HCT116 (cell line): Measurements from ENCODE around the gene ID1. TPM values are rescaled to one million over a fixed set of nuclear protein-coding genes. Genes with fewer than 3 reads are reported as not detected.

Source experiments
- ATAC-seq: fragments of 200-7000 bp; cut with Tn5 transposase; 2 replicates; pipeline ENCODE4 v1.9.1; 2020; ENCODE audit warnings: mild to moderate bottlenecking, moderate library complexity
- BruUV-seq: library from RNA; stranded (reverse); fragments of 400-500 nt; replicated peaks from 2 replicates; lab custom pipeline; 2021; lab: Mats Ljungman, UMichigan
- CTCF ChIA-PET: fragments of 300-600 bp; sonication (Branson Sonifier 250); formaldehyde crosslinking; loops from one replicate; lab custom pipeline; 2021; ENCODE audit warnings: antibody characterized with exemption; lab: Charles Lee
- POLR2A ChIA-PET: fragments of 300-600, 350-600 bp; sonication (Branson Sonifier 250); formaldehyde crosslinking; loops from one replicate; lab custom pipeline; 2021; ENCODE audit warnings: antibody characterized with exemption; lab: Charles Lee
- RAD21 ChIA-PET, 2 experiments: fragments of 300-600 bp; sonication (Branson Sonifier 250); formaldehyde crosslinking; loops; one replicate each; lab custom pipeline; 2023; ENCODE audit warnings: low total read pairs in 2 of 2; ENCODE audit not compliant: uncharacterized antibody in 2 of 2, unreplicated experiment in 2 of 2, low non-redundant PET in 1 of 2; lab: Charles Lee
- DNase-seq: peaks from one replicate; pipeline ENCODE4 v3.0.0-alpha.2; 2010; ENCODE audit warnings: low read depth, low spot score
- H2AFZ ChIP-seq: fragments of 200-600 bp; shearing (Covaris generic), sonication (generic); 2 replicates; pipeline ENCODE4 v1.6.1; 2017; ENCODE audit warnings: low read depth, mixed run types, mixed read lengths, antibody characterized with exemption, low read length; ENCODE audit not compliant: poor library complexity, severe bottlenecking
- H3K27ac ChIP-seq: 2 replicates; pipeline ENCODE4 v1.5.1; 2012; ENCODE audit warnings: low read depth, low read length
- H3K27me3 ChIP-seq: fragments of 200-600 bp; sonication (generic); 2 replicates; pipeline ENCODE4 v1.6.1; 2016; ENCODE audit warnings: mixed run types, low read length, mixed read lengths; ENCODE audit not compliant: insufficient read depth
- H3K36me3 ChIP-seq, 2 experiments: fragments of 200-500 bp in 1 of 2; fragments of 200-600 bp in 1 of 2; sonication (Bioruptor generic) in 1 of 2; sonication (generic) in 1 of 2; 2 replicates each; pipeline versions ENCODE4 v1.5.1 to v1.6.1; 2014 to 2016; ENCODE audit warnings: low read length in 2 of 2, inconsistent platforms in 1 of 2, mixed read lengths in 1 of 2, mixed run types in 1 of 2; ENCODE audit not compliant: insufficient read depth in 2 of 2, control insufficient read depth in 1 of 2
- H3K4me1 ChIP-seq, 2 experiments: fragments of 200-600 bp in 1 of 2; sonication (generic) in 1 of 2; 2 replicates each; pipeline versions ENCODE4 v1.5.1 to v1.6.1; 2012 to 2017; ENCODE audit warnings: low read length in 2 of 2, inconsistent platforms in 1 of 2, mild to moderate bottlenecking in 1 of 2, mixed read lengths in 1 of 2, mixed run types in 1 of 2, moderate library complexity in 1 of 2; ENCODE audit not compliant: insufficient read depth in 2 of 2, control insufficient read depth in 1 of 2
- H3K4me2 ChIP-seq: fragments of 200-600 bp; sonication (generic); 2 replicates; pipeline ENCODE4 v1.6.1; 2017; ENCODE audit warnings: mixed run types, low read length, mixed read lengths
- H3K4me3 ChIP-seq, 2 experiments: fragments of 200-600 bp in 1 of 2; sonication (generic) in 1 of 2; replicated peaks in 1 of 2; 2 replicates each; pipeline ENCODE4 v1.5.1; 2011 to 2016; ENCODE audit warnings: low read length in 2 of 2, control low read depth in 1 of 2, low read depth in 1 of 2, mild to moderate bottlenecking in 1 of 2, mixed read lengths in 1 of 2, mixed run types in 1 of 2
- H3K79me2 ChIP-seq: fragments of 200-600 bp; sonication (generic); 2 replicates; pipeline ENCODE4 v1.6.1; 2017; ENCODE audit warnings: mild to moderate bottlenecking, mixed run types, low read length, moderate library complexity, mixed read lengths; ENCODE audit not compliant: insufficient read depth
- H3K9ac ChIP-seq: fragments of 200-600 bp; sonication (generic); 2 replicates; pipeline ENCODE4 v1.6.1; 2016; ENCODE audit warnings: low read length, mixed read lengths
- H3K9me2 ChIP-seq: fragments of 200-600 bp; sonication (generic), shearing (Covaris generic); 2 replicates; pipeline ENCODE4 v1.6.1; 2017; ENCODE audit warnings: mixed run types, mild to moderate bottlenecking, moderate library complexity; ENCODE audit not compliant: insufficient read depth
- H3K9me3 ChIP-seq, 2 experiments: fragments of 200-500 bp in 1 of 2; fragments of 200-600 bp in 1 of 2; sonication (Bioruptor generic) in 1 of 2; sonication (generic) in 1 of 2; 2 replicates each; pipeline ENCODE4 v1.6.1; 2014 to 2017; ENCODE audit warnings: low read length in 2 of 2, mixed read lengths in 2 of 2, inconsistent platforms in 1 of 2, low read depth in 1 of 2, mild to moderate bottlenecking in 1 of 2, mixed run types in 1 of 2, moderate library complexity in 1 of 2; ENCODE audit not compliant: control insufficient read depth in 1 of 2, insufficient read depth in 1 of 2
- H4K20me1 ChIP-seq: fragments of 200-600 bp; sonication (generic), shearing (Covaris generic); 2 replicates; pipeline ENCODE4 v1.6.1; 2017; ENCODE audit warnings: mixed run types, mild to moderate bottlenecking, moderate library complexity; ENCODE audit not compliant: insufficient read depth
- FOSL1 ChIP-seq: IDR thresholded peaks from 2 replicates; pipeline ENCODE4 v1.6.1; 2012; ENCODE audit warnings: low read depth
- POLR2AphosphoS5 ChIP-seq: IDR thresholded peaks from 2 replicates; pipeline ENCODE4 v1.6.1; 2011; ENCODE audit warnings: mild to moderate bottlenecking, low read depth, low read length, moderate library complexity
- RAD21 ChIP-seq: IDR thresholded peaks from 2 replicates; pipeline ENCODE4 v1.6.1; 2012; ENCODE audit warnings: low read depth, mild to moderate bottlenecking
- intact Hi-C: fragments of 100-400 bp; cut with micrococcal nuclease; formaldehyde crosslinking; loops from 2 replicates; pipeline ENCODE4 v1.10.0; 2022
- microRNA-seq: library from miRNA; unstranded; fragments of <30 nt; microRNA quantifications from one replicate; pipeline ENCODE4, GENCODE V29; 2016; ENCODE audit warnings: borderline number of aligned reads
- total RNA-seq: library from RNA; stranded (reverse); gene quantifications from one replicate; pipeline ENCODE4 v1.2.1, GENCODE V29; 2021; ENCODE audit not compliant: unreplicated experiment

The ID1 gene
- total RNA-seq, 1 experiment from 2014 or later: 811 TPM

DNA sequence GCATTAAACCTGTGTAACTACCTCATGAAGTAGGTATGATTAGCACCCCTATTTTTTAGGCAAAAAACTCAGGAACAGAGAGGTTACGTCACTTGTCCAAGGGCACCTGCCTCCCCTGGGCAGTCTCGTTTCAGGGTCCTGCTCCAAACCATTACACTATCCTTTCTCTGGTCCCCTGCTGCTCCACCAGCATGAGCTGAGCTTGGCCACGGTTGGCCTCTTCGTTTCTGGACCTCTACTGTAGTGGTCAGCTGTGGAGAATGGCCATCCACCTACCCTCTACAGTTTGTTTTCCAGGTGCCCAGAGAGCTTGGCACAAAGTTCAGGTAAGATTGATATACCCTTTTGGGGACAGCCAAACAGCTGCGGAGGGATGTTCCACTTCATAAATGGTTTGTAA, 49.4 kb downstream of the ID1 start:
- ChIA-PET CTCF (no interaction called here), RAD21 (interaction anchor here (0.6 to 0.8 kb wide), 2 partner anchors 10 to 38 kb away, joined by 3 to 5 read pairs; no protein-coding TSS in a partner anchor), POLR2A (no interaction called here)
- Histone ChIP-seq H2AFZ (no peak overlapping the region), H3K9me2 (no peaks in the 10 kb centered on the region), H3K4me2 (no peak overlapping the region), H3K27me3 (no peaks in the 10 kb centered on the region), H3K27ac (no peak overlapping the region), H3K79me2 (no peaks in the 10 kb centered on the region), H3K9ac (no peak overlapping the region), H3K9me3 (no peaks in the 10 kb centered on the region), H3K4me1 (peaks cover 0 to 2% of the 10 kb centered on the region in 2 experiments; a peak in 1 of 4 replicates), H3K36me3 (no peaks in the 10 kb centered on the region; a peak in 1 of 4 replicates), H3K4me3 (no peak overlapping the region), H4K20me1 (no peaks in the 10 kb centered on the region)
- ATAC-seq: no peak
- no peak for DNase-seq
- TF ChIP-seq POLR2AphosphoS5 (no peak), RAD21 (no peak), FOSL1 (no peak)
- BruUV-seq: no TSS peak
- intact Hi-C loops: no loop called here

Small RNA genes within 50 kb of the gene (microRNA-seq; reads per million reads assigned to microRNA genes)
- 4.0 reads per million, percentile 4 among the genes with 10 or more reads in this experiment for gene MIR3193

Other genes with a start within 250 kb of the ID1 start
- not detected for gene DEFB118, start 236.7 kb upstream of the ID1 start, total RNA-seq
- gene DEFB119, start 214.7 kb upstream of the ID1 start, total RNA-seq: not detected
- not detected for gene DEFB121, start 199.1 kb upstream of the ID1 start, total RNA-seq
- gene DEFB123, start 164.7 kb upstream of the ID1 start, total RNA-seq: not detected
- gene DEFB124, start 130.2 kb upstream of the ID1 start, total RNA-seq: not detected
- not detected for gene REM1, start 130.0 kb upstream of the ID1 start, total RNA-seq
- gene HM13, start 90.8 kb upstream of the ID1 start, total RNA-seq: 183 TPM
- gene COX4I2, start 32.6 kb downstream of the ID1 start, total RNA-seq: not detected
- 226 TPM for gene BCL2L1, start 117.6 kb downstream of the ID1 start, total RNA-seq
- gene TPX2, start 134.0 kb downstream of the ID1 start, total RNA-seq: 163 TPM
- gene MYLK2, start 214.1 kb downstream of the ID1 start, total RNA-seq: 0.34 TPM
- not detected for gene FOXS1, start 240.3 kb downstream of the ID1 start, total RNA-seq